AG09319 (cell line): ENCODE results near the gene PIK3R2.

Experiments
- DNase-seq: peaks from one replicate; pipeline ENCODE4 v3.0.0-alpha.2; 2010; ENCODE audit warnings: low read depth; ENCODE audit errors: extremely low read depth
- TF ChIP-seq, protein P1 (sequence below): IDR thresholded peaks from 2 replicates; pipeline ENCODE4 v1.5.1; 2011; ENCODE audit warnings: low read depth, mild to moderate bottlenecking, inconsistent platforms, low read length, moderate library complexity

The PIK3R2 gene

DNA sequence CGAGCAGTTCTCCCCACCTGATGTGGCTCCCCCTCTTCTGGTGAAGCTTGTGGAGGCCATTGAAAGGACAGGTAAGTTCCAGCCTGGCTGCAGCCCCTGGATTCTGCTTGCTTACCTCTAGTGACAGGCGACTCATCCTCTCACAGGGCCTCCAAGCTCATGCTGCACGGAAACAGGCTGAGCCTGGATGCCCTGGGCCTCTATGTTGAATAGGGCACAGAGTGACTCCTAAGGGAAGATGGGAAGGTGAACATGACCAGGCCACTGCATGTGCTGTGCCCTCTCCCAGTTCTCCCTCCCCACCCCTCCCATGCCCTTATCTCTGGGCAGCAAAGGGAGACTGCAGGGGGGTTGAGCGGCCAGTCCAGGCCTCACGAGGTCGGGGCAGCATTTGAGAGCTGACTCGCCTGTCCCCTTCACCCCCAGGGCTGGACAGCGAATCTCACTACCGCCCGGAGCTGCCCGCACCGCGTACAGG, 7.6 kb downstream of the PIK3R2 start:
- TF ChIP-seq, protein P1, sequence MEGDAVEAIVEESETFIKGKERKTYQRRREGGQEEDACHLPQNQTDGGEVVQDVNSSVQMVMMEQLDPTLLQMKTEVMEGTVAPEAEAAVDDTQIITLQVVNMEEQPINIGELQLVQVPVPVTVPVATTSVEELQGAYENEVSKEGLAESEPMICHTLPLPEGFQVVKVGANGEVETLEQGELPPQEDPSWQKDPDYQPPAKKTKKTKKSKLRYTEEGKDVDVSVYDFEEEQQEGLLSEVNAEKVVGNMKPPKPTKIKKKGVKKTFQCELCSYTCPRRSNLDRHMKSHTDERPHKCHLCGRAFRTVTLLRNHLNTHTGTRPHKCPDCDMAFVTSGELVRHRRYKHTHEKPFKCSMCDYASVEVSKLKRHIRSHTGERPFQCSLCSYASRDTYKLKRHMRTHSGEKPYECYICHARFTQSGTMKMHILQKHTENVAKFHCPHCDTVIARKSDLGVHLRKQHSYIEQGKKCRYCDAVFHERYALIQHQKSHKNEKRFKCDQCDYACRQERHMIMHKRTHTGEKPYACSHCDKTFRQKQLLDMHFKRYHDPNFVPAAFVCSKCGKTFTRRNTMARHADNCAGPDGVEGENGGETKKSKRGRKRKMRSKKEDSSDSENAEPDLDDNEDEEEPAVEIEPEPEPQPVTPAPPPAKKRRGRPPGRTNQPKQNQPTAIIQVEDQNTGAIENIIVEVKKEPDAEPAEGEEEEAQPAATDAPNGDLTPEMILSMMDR, result no peak
- no peak for DNase-seq

GRCh38 chr19:18160971-18161635, 8.1 kb downstream of the PIK3R2 start:
- TF ChIP-seq, protein P1, result peak; percentile 22
- DNase-seq, result peak; percentile 19

GRCh38 chr19:18161636-18162002, 8.7 kb downstream of the PIK3R2 start:
- TF ChIP-seq, protein P1, result no peak

DNA sequence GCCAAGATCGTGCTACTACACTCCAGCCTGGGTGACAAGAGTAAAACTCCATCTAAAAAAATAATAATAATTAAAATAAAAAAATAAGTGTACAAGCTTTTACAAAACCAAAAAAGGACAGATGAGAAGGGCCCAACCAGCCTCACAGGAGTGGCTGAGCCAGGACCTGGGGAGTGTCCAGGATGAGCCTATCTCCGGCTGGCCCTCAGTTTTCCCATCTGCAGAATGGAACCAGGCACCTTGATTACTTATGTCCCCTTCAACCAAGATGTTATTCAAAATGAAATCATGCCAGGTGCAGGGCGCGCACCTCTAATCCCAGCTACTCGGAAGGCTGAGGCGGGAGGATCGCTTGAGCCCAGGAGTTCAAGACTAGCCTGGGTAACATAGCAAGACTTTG, 11.1 kb downstream of the PIK3R2 start:
- DNase-seq, result no peak
- TF ChIP-seq, protein P1, result no peak

More at GRCh38 chr19:18161636-18162002, 8.7 kb downstream of the PIK3R2 start:
- no peak for DNase-seq

GRCh38 chr19:18165794-18166544, 13.0 kb downstream of the PIK3R2 start:
- TF ChIP-seq, protein P1, result no peak
- DNase-seq, result no peak

DNA sequence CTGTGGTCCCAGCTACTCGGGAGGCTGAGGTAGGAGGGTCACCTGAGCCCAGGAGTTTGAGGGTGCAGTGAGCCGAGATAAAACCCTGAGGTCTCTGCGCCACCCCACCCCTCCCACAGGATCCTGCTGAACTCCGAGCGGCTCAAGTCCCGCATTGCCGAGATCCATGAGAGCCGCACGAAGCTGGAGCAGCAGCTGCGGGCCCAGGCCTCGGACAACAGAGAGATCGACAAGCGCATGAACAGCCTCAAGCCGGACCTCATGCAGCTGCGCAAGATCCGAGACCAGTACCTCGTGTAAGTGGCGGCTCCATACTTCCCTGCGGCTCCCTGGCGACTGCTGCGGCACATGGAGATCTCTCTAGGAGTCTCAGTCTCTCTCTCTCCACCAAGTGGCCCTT, 14.0 kb downstream of the PIK3R2 start:
- DNase-seq, result no peak
- TF ChIP-seq, protein P1, result no peak

DNA sequence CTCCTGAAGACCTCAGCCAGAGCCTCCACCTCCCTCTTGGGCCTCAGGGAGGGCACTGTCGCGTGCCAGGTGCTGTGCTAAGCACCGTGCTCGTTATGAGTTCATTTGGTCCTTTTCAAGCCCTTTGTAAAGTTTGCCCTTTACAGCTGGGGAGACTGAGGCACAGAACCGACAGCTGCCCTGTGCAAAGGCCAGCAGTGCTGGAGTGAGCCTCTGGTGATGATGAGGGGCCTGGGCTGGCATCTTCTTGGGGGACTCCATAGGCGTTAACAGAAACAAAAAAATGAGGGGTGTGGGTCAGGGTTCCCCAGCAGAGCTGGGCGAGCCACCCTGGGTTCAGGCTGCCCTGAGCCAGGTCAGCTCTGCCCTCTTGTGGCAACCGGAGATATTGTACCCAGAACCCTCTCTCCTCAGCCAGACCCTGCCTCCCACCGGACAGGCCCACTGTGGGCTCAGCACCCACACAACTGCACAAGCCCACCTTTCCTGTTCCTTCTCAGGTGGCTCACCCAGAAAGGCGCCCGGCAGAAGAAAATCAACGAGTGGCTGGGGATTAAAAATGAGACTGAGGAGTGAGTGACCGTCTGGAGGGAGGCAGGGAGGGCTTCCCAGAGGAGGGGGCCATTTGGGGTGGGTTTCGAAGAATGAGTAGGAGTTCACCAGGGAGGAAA, 15.1 kb downstream of the PIK3R2 start:
- TF ChIP-seq, protein P1, result peak; percentile 67
- DNase-seq, result no peak
